AG09309 (cell line): ENCODE measurements around the gene OGA.

ENCODE experiments used
- DNase-seq: peaks from one replicate; pipeline ENCODE4 v3.0.0-alpha.2; 2010; ENCODE audit warnings: low read depth
- H3K4me3 ChIP-seq: 2 replicates; pipeline ENCODE4 v1.5.1; 2011; ENCODE audit warnings: mild to moderate bottlenecking, low read depth, low read length, moderate library complexity; ENCODE audit not compliant: control insufficient read depth
- CTCF ChIP-seq: IDR thresholded peaks from 2 replicates; pipeline ENCODE4 v1.5.1; 2011; ENCODE audit warnings: mild to moderate bottlenecking, low read depth, low read length, inconsistent platforms; ENCODE audit not compliant: insufficient read depth, control insufficient read depth; ENCODE audit errors: missing control alignments

OGA gene

GRCh38 chr10:101748496-101748895 is 69.7 kb downstream of the OGA start:
- no peak overlapping the region for H3K4me3 ChIP-seq
- no peak for DNase-seq
- no peak for TF ChIP-seq CTCF

GRCh38 chr10:101745074-101745696 is 73.1 kb downstream of the OGA start:
- DNase-seq = no peak
- TF ChIP-seq CTCF = no peak
- no peak overlapping the region for H3K4me3 ChIP-seq

GRCh38 chr10:101744267-101744666 is 74.0 kb downstream of the OGA start:
- DNase-seq = no peak
- H3K4me3 ChIP-seq = no peak overlapping the region
- no peak for TF ChIP-seq CTCF

GRCh38 chr10:101741938-101742337 is 76.3 kb downstream of the OGA start:
- no peak overlapping the region for H3K4me3 ChIP-seq
- DNase-seq = no peak
- TF ChIP-seq CTCF = no peak

- H3K4me3 ChIP-seq = no peak overlapping the region
- DNase-seq = no peak
- no peak for TF ChIP-seq CTCF
Measured at GRCh38 chr10:101736666-101737065, 81.6 kb downstream of the OGA start.
